ENCODE data around the gene SAMD3.
"Not testable (repeated sequence)": the region's sequence is repeated elsewhere in the genome, so short reads cannot be mapped to it uniquely, and the experiment has no call there.

SAMD3 gene

GRCh38 chr6:130211691-130212090 lies 11.1 kb downstream of the SAMD3 start:
- no peak for DNase-seq (ENCODE audit: low spot score)

DNA sequence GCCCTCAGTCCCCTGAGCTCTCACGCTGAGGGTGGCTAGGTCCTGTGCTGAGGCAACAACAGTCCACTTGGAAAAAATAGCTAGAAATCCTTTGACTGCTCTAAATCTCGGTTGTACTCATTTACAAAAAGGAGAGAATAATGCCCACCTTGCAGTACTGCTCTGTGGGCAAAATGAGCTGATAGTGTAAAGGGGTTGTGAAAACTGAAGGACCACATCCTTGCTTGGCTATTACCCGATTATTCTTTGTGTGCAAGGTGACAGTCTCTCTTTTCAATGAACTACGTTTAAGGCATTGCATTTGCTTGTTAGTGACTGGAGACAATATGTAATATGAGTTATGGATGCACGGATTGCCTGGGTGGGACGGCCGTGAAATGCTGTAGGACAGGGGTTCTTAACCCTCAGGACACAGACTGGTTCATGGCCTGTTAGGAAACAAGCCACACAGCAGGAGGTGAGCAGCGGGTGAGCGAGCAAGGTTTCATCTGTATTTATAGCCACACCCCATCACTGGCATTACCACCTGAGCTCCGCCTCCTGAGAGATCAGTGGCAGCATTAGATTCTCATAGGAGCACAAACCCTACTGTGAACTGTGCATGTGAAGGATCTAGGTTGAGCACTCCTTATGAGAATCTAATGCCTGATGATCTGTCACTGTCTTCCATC lies 14.6 kb downstream of the SAMD3 start:
- no peak for DNase-seq (ENCODE audit: low spot score)

DNA sequence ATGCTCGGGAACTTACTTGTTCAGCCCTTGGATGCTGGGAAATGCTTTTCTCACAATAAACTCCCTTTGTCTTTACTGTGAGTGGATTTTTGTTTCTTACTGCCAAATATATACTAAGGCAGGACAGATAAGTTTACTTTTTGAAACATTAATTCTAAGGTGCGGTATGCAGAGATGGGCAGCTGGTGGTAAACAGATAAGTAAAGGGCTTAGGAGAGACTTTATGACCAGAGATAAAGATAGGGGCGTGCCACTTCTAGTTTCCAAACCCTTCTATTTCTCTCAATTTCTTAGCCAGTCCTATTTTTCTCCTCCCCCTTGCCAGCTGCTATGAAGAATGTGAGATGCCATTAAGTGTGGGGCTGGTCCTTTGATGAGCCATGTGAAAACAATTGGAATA lies 16.3 kb downstream of the SAMD3 start:
- DNase-seq (ENCODE audit: low spot score): no peak

GRCh38 chr6:130204322-130204721 lies 18.4 kb downstream of the SAMD3 start:
- no peak for DNase-seq (ENCODE audit: low spot score)

- no peak for DNase-seq (ENCODE audit: low spot score)
Measured at GRCh38 chr6:130203370-130203769, 19.4 kb downstream of the SAMD3 start.

- no peak for DNase-seq (ENCODE audit: low spot score)
Measured at GRCh38 chr6:130202782-130203181, 20.0 kb downstream of the SAMD3 start.

DNA sequence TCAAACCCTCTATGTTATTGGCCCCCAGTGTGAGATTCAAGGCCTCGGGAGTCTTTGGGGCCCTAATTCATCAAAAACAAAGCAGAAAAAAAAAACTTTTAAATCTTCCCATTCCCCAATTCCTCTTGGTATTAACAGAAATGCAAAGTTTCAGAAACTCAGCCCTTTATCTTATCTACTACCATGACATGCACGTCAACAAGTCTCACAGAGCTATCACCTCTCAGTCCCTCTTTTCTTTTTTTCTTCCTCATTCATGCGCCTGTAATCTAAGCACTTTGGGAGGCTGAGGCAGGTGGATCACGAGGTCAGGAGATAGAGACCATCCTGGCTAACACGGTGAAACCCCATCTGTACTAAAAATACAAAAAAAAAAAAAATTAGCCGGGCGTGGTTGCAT lies 22.7 kb downstream of the SAMD3 start:
- DNase-seq (ENCODE audit: low spot score): no peak

GRCh38 chr6:130198483-130199035 lies 24.2 kb downstream of the SAMD3 start:
- DNase-seq (ENCODE audit: low spot score): no peak

- DNase-seq (ENCODE audit: low spot score): not testable (repeated sequence)
Measured at GRCh38 chr6:130197816-130198482, 24.8 kb downstream of the SAMD3 start.

- not testable (repeated sequence) for DNase-seq (ENCODE audit: low spot score)
Measured at GRCh38 chr6:130194434-130194833, 28.3 kb downstream of the SAMD3 start.

DNA sequence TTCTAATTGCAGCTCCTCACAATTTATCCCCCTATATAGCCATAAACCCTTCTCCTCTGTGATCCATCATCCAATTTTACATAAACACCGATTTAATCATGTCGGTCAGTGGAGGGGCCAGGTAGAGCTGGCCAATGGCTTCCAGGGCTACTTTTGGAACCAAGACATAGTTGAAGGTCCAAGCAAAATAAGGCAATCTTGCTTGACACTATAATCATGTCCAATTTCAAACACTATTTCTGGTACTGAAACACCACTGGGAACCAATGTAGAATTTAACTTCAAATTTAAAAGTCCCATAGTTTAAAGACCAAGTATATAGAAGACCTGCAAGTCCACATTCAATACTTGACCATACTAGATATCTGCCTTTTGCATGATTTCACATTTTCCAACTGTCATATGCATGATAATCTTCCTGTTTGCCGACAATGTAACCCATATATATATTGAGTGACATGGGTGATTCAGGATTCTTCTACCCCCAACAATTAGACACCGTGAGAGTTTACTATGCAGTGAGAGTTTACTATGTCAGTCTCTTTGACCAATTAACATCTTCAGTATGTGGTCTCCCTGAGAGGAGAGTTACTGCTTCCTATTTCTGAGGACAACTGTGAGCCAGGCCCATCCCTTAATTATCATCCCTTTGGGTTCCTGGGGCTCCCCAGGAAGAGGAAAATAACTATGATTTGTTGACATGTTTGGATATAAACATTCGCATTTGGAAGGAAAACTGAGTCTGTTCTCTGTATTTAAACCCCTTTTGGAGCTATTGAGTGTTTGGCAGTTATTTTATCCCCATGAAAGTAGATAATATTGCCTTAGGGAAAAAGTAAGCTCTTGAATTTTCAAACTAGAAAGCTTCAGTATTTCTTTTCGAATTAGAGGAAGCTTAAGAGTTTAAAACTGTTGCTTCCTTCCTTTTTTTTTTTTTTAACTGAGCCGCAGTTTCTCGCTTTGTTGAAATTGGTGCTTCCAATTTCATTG lies 31.8 kb downstream of the SAMD3 start:
- DNase-seq (ENCODE audit: low spot score): no peak

DNA sequence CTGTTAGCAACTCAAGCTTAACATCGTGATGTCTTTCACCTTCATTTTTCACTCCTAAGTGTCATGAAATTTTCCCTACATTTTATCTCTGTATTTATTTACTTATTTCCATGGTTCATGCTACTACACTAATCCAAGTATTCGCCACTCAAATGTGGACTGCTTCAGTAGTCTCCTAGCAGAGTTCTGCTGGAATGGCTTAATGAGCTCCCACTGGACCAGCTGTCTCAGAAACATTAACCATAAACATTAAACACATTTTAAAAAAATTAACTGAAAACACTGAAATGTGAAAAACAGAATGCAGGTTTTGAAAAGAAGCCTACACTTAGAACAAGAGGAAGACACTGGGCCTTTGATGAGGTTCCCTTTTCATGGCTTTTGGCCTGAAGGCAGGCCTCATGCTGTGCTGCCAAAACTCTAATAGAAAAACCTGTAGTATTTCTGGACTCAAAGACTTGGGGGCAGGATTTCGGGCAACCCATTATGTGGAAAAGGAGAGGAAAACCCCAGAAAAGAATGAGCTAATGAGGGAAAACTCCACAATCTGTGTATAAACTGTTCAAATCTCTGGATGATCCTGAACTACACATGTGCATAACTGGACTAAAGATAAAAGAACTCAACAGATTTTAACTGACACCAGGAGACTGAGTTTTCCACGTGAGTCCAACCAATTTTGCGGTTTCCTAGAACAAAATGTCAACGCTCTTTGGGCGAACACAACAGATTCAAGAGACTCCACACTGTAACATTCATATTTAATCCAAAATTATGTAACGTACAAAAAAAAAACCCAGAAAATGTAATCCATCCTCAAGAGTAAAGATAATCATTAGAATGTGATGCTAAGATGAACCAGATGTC lies 33.0 kb downstream of the SAMD3 start:
- no peak for DNase-seq (ENCODE audit: low spot score)

- no peak for DNase-seq (ENCODE audit: low spot score)
Measured at GRCh38 chr6:130188207-130188899, 34.4 kb downstream of the SAMD3 start.

GRCh38 chr6:130187335-130188206 lies 35.2 kb downstream of the SAMD3 start:
- no peak for DNase-seq (ENCODE audit: low spot score)

DNA sequence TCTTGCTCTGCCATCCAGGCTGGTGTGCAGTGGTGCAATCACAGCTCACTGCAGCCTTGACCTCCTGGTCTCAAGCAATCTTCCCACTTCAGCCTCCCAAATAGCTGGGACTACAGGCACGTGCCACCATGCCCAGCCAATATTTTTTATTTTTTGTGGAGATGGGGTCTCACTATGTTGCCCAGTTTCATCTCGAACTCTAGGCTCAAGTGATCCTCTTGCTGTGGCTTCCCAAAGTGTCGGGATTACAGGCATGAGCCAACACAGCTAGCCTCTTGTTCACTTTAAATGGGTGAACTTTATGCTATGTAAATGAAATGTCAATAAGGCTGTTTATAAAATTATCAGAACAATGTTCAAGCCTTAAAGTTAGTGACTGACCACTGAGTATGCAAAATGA lies 37.1 kb downstream of the SAMD3 start:
- DNase-seq (ENCODE audit: low spot score): no peak

DNA sequence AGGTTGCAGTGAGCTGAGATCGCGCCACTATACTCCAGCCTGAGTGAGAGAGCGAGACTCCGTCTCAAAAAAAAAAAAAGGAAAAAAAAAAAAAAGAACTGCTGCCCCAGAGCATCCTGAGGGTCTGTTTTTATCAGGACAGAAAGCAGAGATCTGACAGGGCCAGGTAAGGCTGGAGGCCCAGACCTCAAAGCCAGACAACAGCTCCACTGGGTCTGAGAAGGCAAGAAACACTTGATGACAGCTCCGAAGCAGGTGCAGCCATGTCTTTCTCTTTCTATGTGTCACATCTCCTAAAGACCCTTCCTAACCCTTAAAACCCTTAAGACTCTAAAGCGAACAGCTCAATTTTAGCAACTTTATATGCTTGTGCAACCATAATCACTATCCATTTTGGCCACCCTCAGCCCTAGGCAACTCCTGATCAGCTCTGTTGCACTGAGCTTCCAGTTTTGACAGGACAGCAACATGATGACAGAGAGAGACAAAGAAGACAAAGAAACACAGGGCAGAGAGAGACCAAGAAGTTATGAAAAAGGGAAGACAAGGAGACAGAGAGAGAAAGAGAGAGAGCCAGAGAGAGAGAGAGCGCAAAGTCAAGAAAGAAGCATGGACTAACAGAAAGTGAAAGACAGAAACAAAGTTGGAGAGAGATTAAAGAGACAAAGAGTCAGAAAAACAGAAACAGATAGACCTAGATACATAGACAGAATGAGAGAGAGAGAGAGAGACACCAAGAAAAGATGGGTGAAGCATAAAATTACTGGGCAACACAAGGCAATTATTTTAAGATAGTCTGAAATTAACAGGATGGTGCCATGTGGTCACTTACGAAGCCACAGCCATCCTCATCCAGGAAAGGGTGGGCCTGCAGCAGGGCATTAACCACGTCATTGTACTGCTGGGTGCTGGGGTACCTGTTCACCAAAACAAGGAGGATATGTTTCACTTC lies 39.2 kb downstream of the SAMD3 start:
- no peak for DNase-seq (ENCODE audit: low spot score)

- DNase-seq (ENCODE audit: low spot score): no peak
Measured at GRCh38 chr6:130182466-130182865, 40.3 kb downstream of the SAMD3 start.

- peak; percentile 28 for DNase-seq (ENCODE audit: low spot score)
Measured at GRCh38 chr6:130178692-130179091, 44.1 kb downstream of the SAMD3 start.

- no peak for DNase-seq (ENCODE audit: low spot score)
Measured at GRCh38 chr6:130176378-130176777, 46.4 kb downstream of the SAMD3 start.
